HG02759 (cell line): ENCODE data around the gene SERGEF.

Source experiments
- ATAC-seq: cut with Tn5 transposase; IDR thresholded peaks from one replicate; pipeline ENCODE4 v1.9.1; 2021; ENCODE audit warnings: mild to moderate bottlenecking, moderate library complexity; ENCODE audit not compliant: unreplicated experiment

SERGEF gene

DNA sequence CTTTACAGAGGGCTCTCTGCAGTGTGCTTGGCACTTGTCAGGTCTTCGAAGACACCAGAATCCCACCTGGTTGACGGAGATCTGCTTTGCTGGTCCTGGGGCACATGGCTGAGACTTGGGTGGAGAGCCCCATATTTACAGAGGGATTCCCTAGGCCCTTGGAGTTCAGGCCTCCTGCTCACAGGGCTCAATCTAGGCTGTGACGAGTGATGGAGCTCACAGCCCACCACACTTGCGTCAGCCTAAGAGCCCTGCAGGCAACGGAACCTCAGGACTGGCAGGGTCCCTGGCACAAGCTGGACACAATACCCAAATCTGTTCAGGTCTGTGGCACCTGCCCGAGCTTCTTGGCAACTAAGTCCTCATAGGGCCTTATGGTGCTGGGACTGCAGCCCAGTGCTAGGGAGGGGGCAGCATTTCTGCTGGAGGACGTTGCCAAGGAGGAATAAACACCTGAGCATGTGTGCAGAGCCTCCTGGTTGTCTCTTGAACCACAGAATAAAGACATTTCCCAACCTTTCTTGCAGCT is 219.1 kb downstream of the SERGEF start:
- no peak for ATAC-seq

DNA sequence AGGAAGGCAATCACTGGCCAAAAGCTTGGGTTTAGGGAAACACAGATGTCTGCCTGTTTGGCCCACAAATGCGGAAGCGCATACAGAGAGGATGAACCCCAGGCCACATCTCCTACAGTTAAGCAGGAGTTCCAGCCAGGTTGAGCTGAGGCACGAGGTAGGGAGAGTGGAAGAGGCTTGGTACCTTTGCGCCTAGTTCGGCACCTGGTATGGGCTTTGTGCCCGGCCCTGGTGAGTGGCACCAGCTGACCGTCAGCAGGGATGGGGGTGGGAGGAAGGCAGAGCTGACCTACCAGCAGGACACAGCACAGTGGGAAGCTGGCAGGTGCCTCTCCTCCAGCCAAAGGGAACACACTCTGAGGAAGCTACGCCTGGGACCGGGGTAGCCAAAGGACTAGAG is 220.7 kb downstream of the SERGEF start:
- ATAC-seq, result no peak

- ATAC-seq, result no peak
These were observed 221.7 kb downstream of the SERGEF start for GRCh38 chr11:17791144-17791543.

- ATAC-seq, result no peak
These were observed 222.4 kb downstream of the SERGEF start for GRCh38 chr11:17790453-17790852.

GRCh38 chr11:17788084-17788483 is 224.8 kb downstream of the SERGEF start:
- ATAC-seq, result no peak

DNA sequence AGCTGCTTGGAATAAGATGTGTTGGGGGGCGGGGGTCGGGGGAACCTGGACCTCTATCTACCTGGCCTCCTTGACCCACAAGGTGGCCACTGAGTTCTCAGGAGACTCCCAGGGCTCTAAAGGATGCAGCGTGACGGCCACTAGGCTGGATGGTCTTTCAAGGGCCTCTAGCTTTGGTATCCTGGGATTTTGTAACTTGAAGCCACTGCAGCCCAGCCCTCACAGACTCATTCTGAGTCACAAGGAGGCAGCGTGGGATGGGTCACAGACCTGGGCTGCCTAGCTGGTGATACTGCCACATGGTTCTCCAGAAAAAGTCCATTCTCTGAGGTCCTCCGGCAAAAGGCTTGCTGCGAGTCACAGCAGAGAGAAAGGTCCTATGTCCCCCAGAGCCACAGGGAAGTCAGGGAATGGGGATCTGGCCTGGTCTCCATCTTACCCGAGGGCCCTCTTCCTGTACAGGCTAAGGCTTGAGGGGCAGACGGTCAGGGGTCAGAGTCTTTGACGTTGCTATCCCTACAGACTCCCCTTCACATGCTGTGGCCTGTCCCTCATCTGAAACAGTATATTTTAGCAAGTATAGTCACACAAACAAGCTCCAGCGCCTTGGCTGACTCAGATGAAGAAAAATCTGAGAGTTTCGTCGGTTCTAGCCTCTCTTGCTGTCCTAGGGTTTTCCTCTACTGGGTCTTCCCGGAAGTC is 225.9 kb downstream of the SERGEF start:
- no peak for ATAC-seq

GRCh38 chr11:17783878-17784277 is 229.0 kb downstream of the SERGEF start:
- no peak for ATAC-seq

GRCh38 chr11:17782603-17783337 is 230.1 kb downstream of the SERGEF start:
- ATAC-seq, result no peak

- ATAC-seq, result no peak
These were observed 230.7 kb downstream of the SERGEF start for GRCh38 chr11:17782145-17782544.

DNA sequence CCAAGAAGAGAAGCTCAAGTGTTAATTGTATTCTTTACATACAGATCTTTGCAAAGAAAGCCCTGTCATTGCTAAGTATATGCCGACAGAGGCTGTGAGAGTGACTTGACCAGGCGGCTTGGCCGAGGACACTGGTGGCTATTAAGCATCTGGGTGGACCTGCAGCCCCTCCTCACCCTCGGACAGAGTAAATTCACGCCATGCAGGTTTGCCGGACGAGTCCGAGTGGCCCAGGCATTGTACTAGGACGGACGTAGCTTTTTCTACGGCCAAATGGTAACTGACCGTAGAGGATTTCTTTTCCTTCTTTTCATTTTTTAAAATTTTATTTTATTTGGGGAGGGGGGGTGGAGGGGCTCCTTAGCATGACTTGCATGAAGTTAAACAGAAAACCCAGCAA is 231.2 kb downstream of the SERGEF start:
- no peak for ATAC-seq

GRCh38 chr11:17781221-17781620 is 231.6 kb downstream of the SERGEF start:
- no peak for ATAC-seq

DNA sequence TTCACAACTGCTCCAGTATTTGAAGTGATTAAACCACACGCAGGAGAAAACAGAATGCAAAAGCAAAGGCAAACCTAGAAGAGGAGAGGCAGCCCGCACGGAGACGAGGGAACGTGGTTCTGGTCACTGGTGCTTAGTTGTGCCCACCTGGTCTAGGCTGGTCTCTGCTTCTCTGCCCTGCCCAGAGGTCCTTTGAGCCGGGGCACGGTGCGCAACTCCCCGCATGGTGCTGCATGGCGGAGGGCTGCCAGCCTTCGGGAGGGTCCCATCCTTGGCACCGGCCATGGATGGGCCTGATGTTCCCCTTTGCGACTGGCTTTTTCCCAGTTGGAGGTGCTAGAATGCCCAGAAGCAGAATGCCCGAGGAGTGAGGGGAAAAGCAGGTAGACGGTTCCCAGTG is 232.2 kb downstream of the SERGEF start:
- ATAC-seq, result no peak

DNA sequence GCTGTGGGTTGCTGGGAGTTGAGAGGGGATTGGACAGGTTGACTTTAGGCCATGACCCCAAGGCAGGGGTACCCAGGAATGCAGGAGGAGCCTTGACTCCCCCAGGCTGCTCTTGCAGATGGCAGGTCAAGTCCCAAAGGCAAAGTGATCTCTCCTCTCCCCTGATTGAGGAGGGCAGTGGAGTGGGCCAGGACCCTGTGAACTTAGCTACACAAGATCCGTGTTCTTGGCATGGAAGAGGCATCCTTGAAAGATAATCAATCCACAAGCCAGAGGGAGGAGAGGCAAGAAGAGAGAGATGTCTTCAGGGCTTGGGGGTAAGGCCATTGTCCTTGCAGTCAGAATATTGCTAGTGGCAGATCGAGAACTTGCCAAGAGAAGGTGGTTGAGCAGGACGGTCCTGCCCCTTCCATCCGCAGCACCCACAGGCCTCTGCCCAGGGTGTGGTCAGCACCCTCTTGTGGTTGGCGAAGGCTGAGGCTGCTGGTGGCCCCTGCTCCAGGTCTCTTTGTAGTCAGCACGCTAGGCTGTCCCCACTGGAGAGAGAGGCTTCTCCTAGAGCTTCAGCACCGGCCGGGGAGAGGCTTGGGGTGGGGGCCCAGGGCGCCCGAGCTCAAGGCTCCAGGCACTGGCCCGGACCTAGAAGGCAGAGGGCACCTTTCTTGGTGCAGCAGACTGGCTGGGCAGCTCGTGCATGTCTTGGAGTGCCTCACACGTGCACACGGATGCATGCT is 232.8 kb downstream of the SERGEF start:
- ATAC-seq, result no peak

- no peak for ATAC-seq
These were observed 233.6 kb downstream of the SERGEF start for GRCh38 chr11:17778956-17779860.

- ATAC-seq, result no peak
These were observed 234.5 kb downstream of the SERGEF start for GRCh38 chr11:17778352-17778751.

DNA sequence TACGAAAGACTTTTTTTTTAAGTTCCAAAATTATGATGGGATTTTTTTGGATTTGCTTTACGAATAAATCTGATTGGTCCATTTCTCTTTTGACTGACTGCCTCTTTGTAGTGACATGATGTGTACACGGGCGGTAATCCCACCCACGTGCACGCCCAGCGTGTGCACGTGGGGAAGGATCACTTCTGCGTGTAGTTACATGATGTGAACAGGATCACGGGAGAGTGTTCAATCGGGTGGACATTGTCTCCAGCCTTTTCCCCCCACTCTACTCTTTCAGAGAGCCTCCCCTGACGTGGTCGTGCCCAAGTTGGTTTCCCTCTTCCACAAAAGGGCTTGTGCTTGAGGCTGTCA is 235.1 kb downstream of the SERGEF start:
- no peak for ATAC-seq

GRCh38 chr11:17777086-17777737 is 235.6 kb downstream of the SERGEF start:
- no peak for ATAC-seq

DNA sequence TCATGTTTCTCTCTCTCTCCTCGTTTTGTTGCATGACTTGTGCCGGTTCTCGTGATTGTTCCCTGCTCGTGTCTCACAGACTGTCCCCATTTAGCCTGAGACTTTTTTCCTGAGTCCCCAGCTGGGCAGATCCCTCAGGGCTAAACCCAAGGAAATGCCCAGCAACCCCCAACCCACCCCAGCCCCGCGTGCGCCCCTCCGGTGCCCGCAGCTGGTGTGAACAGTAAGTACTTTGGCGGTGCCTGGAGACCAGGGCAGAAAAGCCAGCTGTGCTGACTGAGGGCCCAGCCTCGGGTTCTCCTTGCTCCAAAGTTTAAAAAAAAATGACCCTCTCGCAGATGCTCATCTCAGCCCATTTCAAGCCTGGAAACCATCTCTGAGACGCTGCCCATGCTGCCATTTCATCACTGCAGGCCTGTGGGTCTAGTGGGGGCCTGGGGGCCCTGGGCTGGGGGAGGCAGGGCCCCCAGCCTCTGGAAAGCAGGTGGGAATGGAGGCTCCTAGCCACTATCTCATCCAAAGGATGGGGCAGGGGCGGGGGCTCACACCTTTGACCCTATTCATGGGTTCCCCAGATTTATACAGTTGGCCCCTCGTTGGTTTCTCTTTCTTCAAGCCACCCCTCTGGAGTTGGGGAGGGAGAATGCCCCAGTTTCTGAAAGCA is 236.5 kb downstream of the SERGEF start:
- no peak for ATAC-seq

DNA sequence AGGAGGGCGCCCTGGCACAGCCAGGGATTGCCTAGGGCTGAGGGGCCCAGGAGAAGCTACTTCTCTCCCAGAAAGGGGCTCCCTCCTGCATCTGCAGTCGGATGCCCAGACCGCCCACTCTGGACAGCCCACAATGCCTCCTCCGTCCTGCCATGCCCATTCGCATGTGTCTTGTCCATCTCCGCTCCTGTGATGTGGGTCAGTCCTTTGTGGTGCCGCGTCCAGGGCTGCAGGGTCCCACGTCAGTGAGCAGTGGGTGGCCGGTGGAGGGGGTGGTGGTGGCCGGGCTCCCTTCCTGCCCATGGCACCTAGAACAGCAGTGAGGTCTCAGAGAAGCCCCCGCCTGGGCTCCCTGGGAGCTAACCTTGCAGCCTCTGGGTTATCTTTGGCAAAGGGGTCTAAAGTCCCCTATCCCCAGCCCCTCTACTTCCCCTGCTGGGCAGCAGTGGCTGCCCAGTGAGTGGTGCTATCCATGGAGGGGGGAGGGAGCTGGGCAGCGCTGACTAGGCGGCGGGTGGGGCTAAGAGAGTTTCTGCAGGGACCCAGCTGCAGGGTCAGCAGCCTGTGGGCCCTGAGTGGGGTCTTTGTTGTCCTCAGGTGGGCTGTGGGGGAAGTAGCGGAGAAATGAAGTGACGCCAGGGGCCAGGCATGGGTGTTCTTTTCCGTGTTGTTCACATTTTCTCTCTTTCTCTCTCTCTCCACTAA is 237.2 kb downstream of the SERGEF start:
- ATAC-seq, result no peak
